NCI-H2196 (cell line): ENCODE measurements around the gene MTMR12.
"Not testable (repeated sequence)": the region's sequence is repeated elsewhere in the genome, so short reads cannot be mapped to it uniquely, and the experiment has no call there.

Experiments
- DNase-seq: peaks from one replicate; lab custom pipeline; 2025; ENCODE audit not compliant: unreplicated experiment; lab: John Stamatoyannopoulos, UW

The MTMR12 gene

GRCh38 chr5:32325062-32325461, 12.3 kb upstream of the MTMR12 start:
- DNase-seq: no peak

GRCh38 chr5:32323741-32324140, 11.0 kb upstream of the MTMR12 start:
- DNase-seq: no peak

- DNase-seq: no peak
Measured at GRCh38 chr5:32322882-32323281, 10.1 kb upstream of the MTMR12 start.

- not testable (repeated sequence) for DNase-seq
Measured at GRCh38 chr5:32321787-32322186, 9.0 kb upstream of the MTMR12 start.

- DNase-seq: no peak
Measured at GRCh38 chr5:32320576-32320975, 7.8 kb upstream of the MTMR12 start.

- DNase-seq: no peak
Measured at GRCh38 chr5:32319926-32320543, 7.3 kb upstream of the MTMR12 start.

- DNase-seq: no peak
Measured at GRCh38 chr5:32319392-32319791, 6.7 kb upstream of the MTMR12 start.

- DNase-seq: no peak
Measured at GRCh38 chr5:32317041-32317440, 4.3 kb upstream of the MTMR12 start.

- DNase-seq: no peak
Measured at GRCh38 chr5:32315221-32316014, 2.7 kb upstream of the MTMR12 start.

GRCh38 chr5:32314658-32315057, 1.9 kb upstream of the MTMR12 start:
- no peak for DNase-seq

GRCh38 chr5:32314152-32314488, 1.4 kb upstream of the MTMR12 start:
- not testable (repeated sequence) for DNase-seq

GRCh38 chr5:32312197-32312594, 543 bp downstream of the MTMR12 start:
- DNase-seq: no peak

- no peak for DNase-seq
Measured at GRCh38 chr5:32311404-32312196, 1.1 kb downstream of the MTMR12 start.

- DNase-seq: no peak
Measured at GRCh38 chr5:32309761-32310160, 3.0 kb downstream of the MTMR12 start.

- no peak for DNase-seq
Measured at GRCh38 chr5:32308946-32309345, 3.8 kb downstream of the MTMR12 start.

- DNase-seq: no peak
Measured at GRCh38 chr5:32307769-32308194, 5.0 kb downstream of the MTMR12 start.

GRCh38 chr5:32304622-32305021, 8.1 kb downstream of the MTMR12 start:
- no peak for DNase-seq

- DNase-seq: no peak
Measured at GRCh38 chr5:32303755-32304120, 9.0 kb downstream of the MTMR12 start.

GRCh38 chr5:32302835-32303754, 9.6 kb downstream of the MTMR12 start:
- no peak for DNase-seq

- no peak for DNase-seq
Measured at GRCh38 chr5:32301891-32302290, 10.8 kb downstream of the MTMR12 start.
